IMR-90 (cell line): ENCODE results near the gene GAS2L3. TPM values are rescaled to one million over a fixed set of nuclear protein-coding genes. Genes with fewer than 3 reads are reported as not detected.

Experiments
- ATAC-seq: fragments of 200-7000 bp; cut with Tn5 transposase; 2 replicates; pipeline ENCODE4 v1.9.1; 2020; ENCODE audit warnings: low read depth, mild to moderate bottlenecking, moderate library complexity
- BruUV-seq: library from RNA; stranded (reverse); fragments of 400-500 nt; replicated peaks from 2 replicates; lab custom pipeline; 2021; lab: Mats Ljungman, UMichigan
- CTCF ChIA-PET: fragments of 300-600 bp; formaldehyde crosslinking; extraction: SDS; loops from one replicate; lab custom pipeline; 2021; ENCODE audit warnings: antibody characterized with exemption; lab: Yijun Ruan, JAX
- POLR2A ChIA-PET: fragments of 300-600 bp; sonication (Branson Sonifier 250); formaldehyde crosslinking; loops from one replicate; lab custom pipeline; 2022; ENCODE audit warnings: antibody characterized with exemption; ENCODE audit not compliant: unreplicated experiment; lab: Charles Lee
- DNase-seq: peaks from one replicate; pipeline ENCODE4 v3.0.0; 2013
- H2AFZ ChIP-seq: replicated peaks from 2 replicates; pipeline ENCODE3; 2013; ENCODE audit warnings: low read length, mild to moderate bottlenecking; ENCODE audit not compliant: poor library complexity
- H2AK5ac ChIP-seq: 2 replicates; pipeline ENCODE4 v1.6.1; 2013; ENCODE audit warnings: low read depth, low read length, inconsistent platforms
- H2AK9ac ChIP-seq: replicated peaks from 2 replicates; pipeline ENCODE3; 2013; ENCODE audit warnings: mild to moderate bottlenecking, low read depth, low read length, moderate library complexity; ENCODE audit not compliant: poor library complexity
- H2BK120ac ChIP-seq: 2 replicates; pipeline ENCODE4 v1.6.1; 2013; ENCODE audit warnings: low read depth, low read length, inconsistent platforms
- H2BK15ac ChIP-seq: 3 replicates; pipeline ENCODE4 v1.6.1; 2013; ENCODE audit warnings: low read depth, low read length, inconsistent platforms
- H2BK20ac ChIP-seq: 2 replicates; pipeline ENCODE4 v1.6.1; 2013; ENCODE audit warnings: low read depth, mild to moderate bottlenecking, inconsistent platforms, low read length, moderate library complexity
- H2BK5ac ChIP-seq: 2 replicates; pipeline ENCODE4 v1.6.1; 2013; ENCODE audit warnings: mild to moderate bottlenecking, low read depth, low read length, inconsistent platforms; ENCODE audit not compliant: poor library complexity, severe bottlenecking
- H3K14ac ChIP-seq: replicated peaks from 2 replicates; pipeline ENCODE4 v1.6.1; 2013; ENCODE audit warnings: low read depth, low read length, inconsistent platforms
- H3K18ac ChIP-seq: 2 replicates; pipeline ENCODE4 v1.6.1; 2013; ENCODE audit warnings: low read depth, low read length, control low read depth
- H3K23ac ChIP-seq: 2 replicates; pipeline ENCODE4 v1.6.1; 2013; ENCODE audit warnings: low read depth, low read length, inconsistent platforms
- H3K27ac ChIP-seq: 2 replicates; pipeline ENCODE4 v1.5.1; 2013; ENCODE audit warnings: mild to moderate bottlenecking, control low read depth, low read length; ENCODE audit not compliant: insufficient read depth
- H3K27me3 ChIP-seq: 2 replicates; pipeline ENCODE4 v1.6.1; 2013; ENCODE audit warnings: low read length; ENCODE audit not compliant: control insufficient read depth, insufficient read depth
- H3K36me3 ChIP-seq: 2 replicates; pipeline ENCODE4 v1.6.1; 2013; ENCODE audit warnings: low read length, mixed read lengths; ENCODE audit not compliant: control insufficient read depth, insufficient read depth
- H3K4ac ChIP-seq: 2 replicates; pipeline ENCODE4 v1.6.1; 2013; ENCODE audit warnings: low read depth, low read length, inconsistent platforms
- H3K4me1 ChIP-seq: 2 replicates; pipeline ENCODE4 v1.6.1; 2013; ENCODE audit warnings: low read length, mixed read lengths; ENCODE audit not compliant: control insufficient read depth, insufficient read depth
- H3K4me2 ChIP-seq: 2 replicates; pipeline ENCODE4 v1.6.1; 2013; ENCODE audit warnings: low read depth, mild to moderate bottlenecking, control low read depth, low read length, moderate library complexity
- H3K4me3 ChIP-seq: 2 replicates; pipeline ENCODE4 v1.5.1; 2013; ENCODE audit warnings: low read depth, mild to moderate bottlenecking, control low read depth, low read length, moderate library complexity; ENCODE audit not compliant: insufficient read depth
- H3K56ac ChIP-seq: 2 replicates; pipeline ENCODE4 v1.6.1; 2013; ENCODE audit warnings: low read length, inconsistent platforms; ENCODE audit not compliant: insufficient read depth; ENCODE audit errors: extremely low read depth
- H3K79me1 ChIP-seq, 2 experiments: 2 replicates each; pipeline ENCODE4 v1.6.1; 2013; ENCODE audit warnings: low read length in 2 of 2, inconsistent platforms in 1 of 2, low read depth in 1 of 2
- H3K9ac ChIP-seq: 2 replicates; pipeline ENCODE4 v1.6.1; 2013; ENCODE audit warnings: low read depth, low read length, control low read depth
- H3K9me1 ChIP-seq: 2 replicates; pipeline ENCODE4 v1.6.1; 2013; ENCODE audit warnings: low read length, inconsistent platforms; ENCODE audit not compliant: insufficient read depth
- H3K9me3 ChIP-seq: 2 replicates; pipeline ENCODE4 v1.6.1; 2013; ENCODE audit warnings: low read length; ENCODE audit not compliant: control insufficient read depth, insufficient read depth
- H4K20me1 ChIP-seq: 2 replicates; pipeline ENCODE4 v1.6.1; 2013; ENCODE audit warnings: low read length, inconsistent platforms; ENCODE audit not compliant: insufficient read depth
- H4K5ac ChIP-seq: 2 replicates; pipeline ENCODE4 v1.6.1; 2013; ENCODE audit warnings: mild to moderate bottlenecking, low read depth, low read length, control low read depth
- H4K8ac ChIP-seq, 2 experiments: 2 replicates each; pipeline ENCODE4 v1.6.1; 2013; ENCODE audit warnings: low read depth in 2 of 2, low read length in 2 of 2, control low read depth in 1 of 2, inconsistent platforms in 1 of 2
- H4K91ac ChIP-seq: 2 replicates; pipeline ENCODE4 v1.6.1; 2013; ENCODE audit warnings: low read depth, low read length, inconsistent platforms; ENCODE audit not compliant: insufficient read depth
- BHLHE40 ChIP-seq: fragments of 150-350 bp; IDR thresholded peaks from 2 replicates; pipeline ENCODE4 v1.6.1; 2016; ENCODE audit warnings: mild to moderate bottlenecking, low read depth, low read length
- MAFK ChIP-seq: IDR thresholded peaks from 2 replicates; pipeline ENCODE4 v1.6.1; 2012; ENCODE audit warnings: low read depth, low read length, improper control_type of control experiment
- NFE2L2 ChIP-seq: fragments of 150-350 bp; IDR thresholded peaks from 2 replicates; pipeline ENCODE4 v1.6.1; 2016; ENCODE audit warnings: low read depth, mild to moderate bottlenecking, low read length
- POLR2A ChIP-seq: IDR thresholded peaks from 2 replicates; pipeline ENCODE4 v1.6.1; 2012; ENCODE audit warnings: mild to moderate bottlenecking, low read depth, low read length
- RCOR1 ChIP-seq: IDR thresholded peaks from 2 replicates; pipeline ENCODE4 v1.6.1; 2012; ENCODE audit warnings: mild to moderate bottlenecking, low read length, improper control_type of control experiment; ENCODE audit not compliant: insufficient replicate concordance
- WGBS, 2 experiments: methylation state at CpG; one replicate each; pipeline versions ENCODE4 v1.1.5 to v1.1.7; 2013; ENCODE audit warnings: missing lambda C conversion rate in 2 of 2; ENCODE audit not compliant: insufficient read length in 1 of 2; ENCODE audit errors: extremely low coverage in 2 of 2; 5-methylcytosine and 5-hydroxymethylcytosine counted together
- dilution Hi-C: fragments of 300-500 bp; cut with HindIII; formaldehyde crosslinking; loops from one replicate; pipeline ENCODE4 v1.14.3; 2018; ENCODE audit warnings: low sequenced_read_pairs; ENCODE audit not compliant: unreplicated experiment
- in situ Hi-C: fragments of 300-500 bp; cut with MboI; formaldehyde crosslinking; loops from 3 replicates; pipeline ENCODE4 v1.14.3; 2019; ENCODE audit warnings: low sequenced_read_pairs, inconsistent platforms, mixed read lengths
- intact Hi-C: fragments of 100-400 bp; cut with micrococcal nuclease; formaldehyde crosslinking; loops from 2 replicates; pipeline ENCODE4 v1.10.0; 2022
- polyA plus RNA-seq, 3 experiments: library from polyadenylated mRNA; depleted of rRNA; stranded (reverse); fragments of >200 nt; gene quantifications; 2 replicates each; pipeline ENCODE4 v1.2.3, GENCODE V29; 2012; ENCODE audit warnings: low replicate concordance in 1 of 3
- total RNA-seq: library from RNA; depleted of rRNA; stranded (reverse); fragments of >200 nt; gene quantifications from 2 replicates; pipeline ENCODE4 v1.2.3, GENCODE V29; 2012

GAS2L3 gene
- total and polyA plus RNA-seq, 2 of the 4 experiments (the other 2 are of a cell fraction): 5.2 to 15.6 TPM

GRCh38 chr12:100564090-100564489 is 9.4 kb upstream of the GAS2L3 start:
- no peaks in the 10 kb centered on the region for H3K79me1 ChIP-seq
- intact Hi-C loops: no loop called here
- no peaks in the 10 kb centered on the region for H3K4me1 ChIP-seq
- BruUV-seq: no TSS peak
- no peak overlapping the region for H2BK120ac ChIP-seq
- WGBS, 2 experiments: no CpG with 5 or more reads among the region's 2 CpGs
- H2AFZ ChIP-seq: no peak overlapping the region
- no peak overlapping the region for H2AK9ac ChIP-seq
- H3K36me3 ChIP-seq: no peaks in the 10 kb centered on the region
- no peak overlapping the region for H3K14ac ChIP-seq
- dilution Hi-C loops: no loop called here
- ATAC-seq: peak; percentile 63
- no peak for TF ChIP-seq RCOR1
- no peak for TF ChIP-seq BHLHE40
- TF ChIP-seq POLR2A: no peak
- TF ChIP-seq MAFK: no peak
- no peak for TF ChIP-seq NFE2L2
- H2BK20ac ChIP-seq: no peak overlapping the region
- H4K20me1 ChIP-seq: no peaks in the 10 kb centered on the region
- H3K9me3 ChIP-seq: no peaks in the 10 kb centered on the region
- no peak overlapping the region for H4K8ac ChIP-seq
- H3K9ac ChIP-seq: no peak overlapping the region
- no peak overlapping the region for H3K4ac ChIP-seq
- no peak overlapping the region for H3K4me2 ChIP-seq
- in situ Hi-C loops: no loop called here
- H3K27ac ChIP-seq: no peak overlapping the region
- H4K91ac ChIP-seq: no peak overlapping the region
- ChIA-PET POLR2A (no interaction called here), CTCF (no interaction called here)
- H3K4me3 ChIP-seq: no peak overlapping the region
- H2BK15ac ChIP-seq: no peak overlapping the region
- DNase-seq: peak; percentile 18
- H3K27me3 ChIP-seq: peaks cover 2% of the 10 kb centered on the region; the same call in 1 of the 2 replicates
- H2BK5ac ChIP-seq: no peak overlapping the region
- H2AK5ac ChIP-seq: no peak overlapping the region
- no peaks in the 10 kb centered on the region for H3K9me1 ChIP-seq
- no peak overlapping the region for H3K23ac ChIP-seq
- no peak overlapping the region for H3K56ac ChIP-seq
- H4K5ac ChIP-seq: no peak overlapping the region
- H3K18ac ChIP-seq: no peak overlapping the region
